HCT116 (cell line): ENCODE data around the gene WNK2. TPM values are rescaled to one million over a fixed set of nuclear protein-coding genes. Genes with fewer than 3 reads are reported as not detected.

Experiments
- ATAC-seq: fragments of 200-7000 bp; cut with Tn5 transposase; 2 replicates; pipeline ENCODE4 v1.9.1; 2020; ENCODE audit warnings: mild to moderate bottlenecking, moderate library complexity
- BruUV-seq: library from RNA; stranded (reverse); fragments of 400-500 nt; replicated peaks from 2 replicates; lab custom pipeline; 2021; lab: Mats Ljungman, UMichigan
- CTCF ChIA-PET: fragments of 300-600 bp; sonication (Branson Sonifier 250); formaldehyde crosslinking; loops from one replicate; lab custom pipeline; 2021; ENCODE audit warnings: antibody characterized with exemption; lab: Charles Lee
- POLR2A ChIA-PET: fragments of 300-600, 350-600 bp; sonication (Branson Sonifier 250); formaldehyde crosslinking; loops from one replicate; lab custom pipeline; 2021; ENCODE audit warnings: antibody characterized with exemption; lab: Charles Lee
- RAD21 ChIA-PET, 2 experiments: fragments of 300-600 bp; sonication (Branson Sonifier 250); formaldehyde crosslinking; loops; one replicate each; lab custom pipeline; 2023; ENCODE audit warnings: low total read pairs in 2 of 2; ENCODE audit not compliant: uncharacterized antibody in 2 of 2, unreplicated experiment in 2 of 2, low non-redundant PET in 1 of 2; lab: Charles Lee
- DNase-seq: peaks from one replicate; pipeline ENCODE4 v3.0.0-alpha.2; 2010; ENCODE audit warnings: low read depth, low spot score
- H2AFZ ChIP-seq: fragments of 200-600 bp; shearing (Covaris generic), sonication (generic); 2 replicates; pipeline ENCODE4 v1.6.1; 2017; ENCODE audit warnings: low read depth, mixed run types, mixed read lengths, antibody characterized with exemption, low read length; ENCODE audit not compliant: poor library complexity, severe bottlenecking
- H3K27ac ChIP-seq: 2 replicates; pipeline ENCODE4 v1.5.1; 2012; ENCODE audit warnings: low read depth, low read length
- H3K27me3 ChIP-seq: fragments of 200-600 bp; sonication (generic); 2 replicates; pipeline ENCODE4 v1.6.1; 2016; ENCODE audit warnings: mixed run types, low read length, mixed read lengths; ENCODE audit not compliant: insufficient read depth
- H3K36me3 ChIP-seq, 2 experiments: fragments of 200-500 bp in 1 of 2; fragments of 200-600 bp in 1 of 2; sonication (Bioruptor generic) in 1 of 2; sonication (generic) in 1 of 2; 2 replicates each; pipeline versions ENCODE4 v1.5.1 to v1.6.1; 2014 to 2016; ENCODE audit warnings: low read length in 2 of 2, inconsistent platforms in 1 of 2, mixed read lengths in 1 of 2, mixed run types in 1 of 2; ENCODE audit not compliant: insufficient read depth in 2 of 2, control insufficient read depth in 1 of 2
- H3K4me1 ChIP-seq, 2 experiments: fragments of 200-600 bp in 1 of 2; sonication (generic) in 1 of 2; 2 replicates each; pipeline versions ENCODE4 v1.5.1 to v1.6.1; 2012 to 2017; ENCODE audit warnings: low read length in 2 of 2, inconsistent platforms in 1 of 2, mild to moderate bottlenecking in 1 of 2, mixed read lengths in 1 of 2, mixed run types in 1 of 2, moderate library complexity in 1 of 2; ENCODE audit not compliant: insufficient read depth in 2 of 2, control insufficient read depth in 1 of 2
- H3K4me2 ChIP-seq: fragments of 200-600 bp; sonication (generic); 2 replicates; pipeline ENCODE4 v1.6.1; 2017; ENCODE audit warnings: mixed run types, low read length, mixed read lengths
- H3K4me3 ChIP-seq, 2 experiments: fragments of 200-600 bp in 1 of 2; sonication (generic) in 1 of 2; replicated peaks in 1 of 2; 2 replicates each; pipeline ENCODE4 v1.5.1; 2011 to 2016; ENCODE audit warnings: low read length in 2 of 2, control low read depth in 1 of 2, low read depth in 1 of 2, mild to moderate bottlenecking in 1 of 2, mixed read lengths in 1 of 2, mixed run types in 1 of 2
- H3K79me2 ChIP-seq: fragments of 200-600 bp; sonication (generic); 2 replicates; pipeline ENCODE4 v1.6.1; 2017; ENCODE audit warnings: mild to moderate bottlenecking, mixed run types, low read length, moderate library complexity, mixed read lengths; ENCODE audit not compliant: insufficient read depth
- H3K9ac ChIP-seq: fragments of 200-600 bp; sonication (generic); 2 replicates; pipeline ENCODE4 v1.6.1; 2016; ENCODE audit warnings: low read length, mixed read lengths
- H3K9me2 ChIP-seq: fragments of 200-600 bp; sonication (generic), shearing (Covaris generic); 2 replicates; pipeline ENCODE4 v1.6.1; 2017; ENCODE audit warnings: mixed run types, mild to moderate bottlenecking, moderate library complexity; ENCODE audit not compliant: insufficient read depth
- H3K9me3 ChIP-seq, 2 experiments: fragments of 200-500 bp in 1 of 2; fragments of 200-600 bp in 1 of 2; sonication (Bioruptor generic) in 1 of 2; sonication (generic) in 1 of 2; 2 replicates each; pipeline ENCODE4 v1.6.1; 2014 to 2017; ENCODE audit warnings: low read length in 2 of 2, mixed read lengths in 2 of 2, inconsistent platforms in 1 of 2, low read depth in 1 of 2, mild to moderate bottlenecking in 1 of 2, mixed run types in 1 of 2, moderate library complexity in 1 of 2; ENCODE audit not compliant: control insufficient read depth in 1 of 2, insufficient read depth in 1 of 2
- H4K20me1 ChIP-seq: fragments of 200-600 bp; sonication (generic), shearing (Covaris generic); 2 replicates; pipeline ENCODE4 v1.6.1; 2017; ENCODE audit warnings: mixed run types, mild to moderate bottlenecking, moderate library complexity; ENCODE audit not compliant: insufficient read depth
- CBX3 ChIP-seq: IDR thresholded peaks from 2 replicates; pipeline ENCODE4 v1.6.1; 2012; ENCODE audit warnings: low read depth
- EGR1 ChIP-seq: IDR thresholded peaks from 2 replicates; pipeline ENCODE4 v1.6.1; 2012; ENCODE audit warnings: low read depth
- FOSL1 ChIP-seq: IDR thresholded peaks from 2 replicates; pipeline ENCODE4 v1.6.1; 2012; ENCODE audit warnings: low read depth
- POLR2A ChIP-seq: IDR thresholded peaks from 2 replicates; pipeline ENCODE4 v1.7.0; 2011; ENCODE audit warnings: borderline replicate concordance; ENCODE audit not compliant: insufficient read depth, insufficient read length; ENCODE audit errors: extremely low read depth
- SRF ChIP-seq: IDR thresholded peaks from 2 replicates; pipeline ENCODE4 v1.6.1; 2012; ENCODE audit warnings: low read depth
- ZBTB33 ChIP-seq: IDR thresholded peaks from 2 replicates; pipeline ENCODE4 v1.6.1; 2011; ENCODE audit warnings: mild to moderate bottlenecking, low read length, moderate library complexity; ENCODE audit not compliant: insufficient replicate concordance; ENCODE audit errors: extremely low read depth
- ZFX ChIP-seq: fragments of 450-650 bp; IDR thresholded peaks from 2 replicates; pipeline ENCODE4 v1.6.1; 2017
- intact Hi-C: fragments of 100-400 bp; cut with micrococcal nuclease; formaldehyde crosslinking; loops from 2 replicates; pipeline ENCODE4 v1.10.0; 2022
- total RNA-seq: library from RNA; stranded (reverse); gene quantifications from one replicate; pipeline ENCODE4 v1.2.1, GENCODE V29; 2021; ENCODE audit not compliant: unreplicated experiment

The WNK2 gene
- total RNA-seq, 1 experiment from 2014 or later = 24.4 TPM

- Histone ChIP-seq H3K9ac (no peak overlapping the region), H3K9me3 (no peaks in the 10 kb centered on the region), H3K4me1 (no peaks in the 10 kb centered on the region), H3K4me3 (no peak overlapping the region), H4K20me1 (no peaks in the 10 kb centered on the region), H3K27me3 (no peaks in the 10 kb centered on the region), H3K27ac (no peak overlapping the region), H2AFZ (no peak overlapping the region), H3K36me3 (no peaks in the 10 kb centered on the region; a peak in 1 of 4 replicates), H3K9me2 (no peaks in the 10 kb centered on the region), H3K79me2 (no peaks in the 10 kb centered on the region), H3K4me2 (no peak overlapping the region)
- CTCF ChIA-PET = interaction anchor here (1.0 to 1.9 kb wide), 6 partner anchors 147 to 300 kb away, joined by 3 to 13 read pairs (median 6); partner anchors contain the start of gene FAM120AOS
- RAD21 ChIA-PET = no interaction called here
- TF ChIP-seq ZFX = no peak
- TF ChIP-seq SRF = no peak
- no peak for TF ChIP-seq FOSL1
- TF ChIP-seq ZBTB33 = no peak
- TF ChIP-seq POLR2A = no peak
- no peak for TF ChIP-seq CBX3
- TF ChIP-seq EGR1 = no peak
- BruUV-seq = no TSS peak
- intact Hi-C loops = loop anchor here (2.0 to 10.0 kb wide), 3 partner anchors 195 to 347 kb away; no protein-coding TSS in a partner anchor
- ATAC-seq (no peak), DNase-seq (no peak)
- POLR2A ChIA-PET = no interaction called here
Observed at GRCh38 chr9:93303806-93304573, 120.1 kb downstream of the WNK2 start.
